Effector memory CD8-positive, alpha-beta T cell (primary cell): ENCODE measurements around the gene SLCO4A1.

ENCODE experiments used
- ATAC-seq: fragments of 150-1000 bp; cut with Tn5 transposase; replicated peaks from 2 replicates; pipeline ENCODE4 v1.10.0; 2021; ENCODE audit warnings: mild to moderate bottlenecking, moderate library complexity
- DNase-seq, 3 experiments: peaks; one replicate each; pipeline ENCODE4 v3.0.0; 2021
- H3K27ac Mint-ChIP-seq, 2 donors: one replicate each; pipeline ENCODE4 v1.8.0; 2022; ENCODE audit warnings: mild to moderate bottlenecking in 2 of 2, mixed read lengths in 2 of 2, moderate library complexity in 2 of 2
- H3K27me3 Mint-ChIP-seq, 2 donors: one replicate each; pipeline ENCODE4 v1.8.0; 2022; ENCODE audit warnings: mixed read lengths in 2 of 2
- H3K36me3 Mint-ChIP-seq: one replicate; pipeline ENCODE4 v1.8.0; 2022; ENCODE audit warnings: mild to moderate bottlenecking, moderate library complexity, mixed read lengths; ENCODE audit not compliant: insufficient read depth
- H3K4me1 Mint-ChIP-seq, 2 donors: one replicate each; pipeline ENCODE4 v1.8.0; 2022; ENCODE audit warnings: low read depth in 2 of 2, mixed read lengths in 2 of 2
- H3K4me3 Mint-ChIP-seq, 2 donors: one replicate each; pipeline ENCODE4 v1.8.0; 2022; ENCODE audit warnings: mild to moderate bottlenecking in 2 of 2, mixed read lengths in 2 of 2, moderate library complexity in 2 of 2
- H3K9me3 Mint-ChIP-seq, 2 donors: one replicate each; pipeline ENCODE4 v1.8.0; 2022; ENCODE audit warnings: mixed read lengths in 2 of 2

The SLCO4A1 gene

GRCh38 chr20:62611012-62611411, 31.3 kb upstream of the SLCO4A1 start:
- Mint-ChIP-seq H3K4me1 (peaks cover 0 to 3% of the 10 kb centered on the region in 2 donors), H3K36me3 (peaks cover under 1% of the 10 kb centered on the region), H3K4me3 (no peak overlapping the region), H3K27me3 (peaks cover 8 to 15% of the 10 kb centered on the region in 2 donors), H3K9me3 (no peaks in the 10 kb centered on the region), H3K27ac (no peak overlapping the region)
- ATAC-seq (no peak), DNase-seq (no peak)

- Mint-ChIP-seq H3K27ac (no peak overlapping the region), H3K4me1 (peaks cover 2 to 3% of the 10 kb centered on the region in 2 donors), H3K9me3 (no peaks in the 10 kb centered on the region), H3K36me3 (peaks cover 2% of the 10 kb centered on the region), H3K27me3 (peaks cover 8 to 15% of the 10 kb centered on the region in 2 donors), H3K4me3 (no peak overlapping the region)
- DNase-seq (no peak), ATAC-seq (no peak)
Measured at GRCh38 chr20:62611819-62612218, 30.5 kb upstream of the SLCO4A1 start.

GRCh38 chr20:62614085-62614960, 28.0 kb upstream of the SLCO4A1 start:
- DNase-seq (no peak), ATAC-seq (no peak)
- H3K36me3 Mint-ChIP-seq: peaks cover 6% of the 10 kb centered on the region
- no peak overlapping the region for H3K4me3 Mint-ChIP-seq
- H3K9me3 Mint-ChIP-seq: no peaks in the 10 kb centered on the region
- H3K27ac Mint-ChIP-seq: peak overlapping the region in 1 of 2 donors; percentile 18
- H3K27me3 Mint-ChIP-seq: peaks cover 5 to 11% of the 10 kb centered on the region in 2 donors
- H3K4me1 Mint-ChIP-seq: peaks cover 22 to 23% of the 10 kb centered on the region in 2 donors

DNA sequence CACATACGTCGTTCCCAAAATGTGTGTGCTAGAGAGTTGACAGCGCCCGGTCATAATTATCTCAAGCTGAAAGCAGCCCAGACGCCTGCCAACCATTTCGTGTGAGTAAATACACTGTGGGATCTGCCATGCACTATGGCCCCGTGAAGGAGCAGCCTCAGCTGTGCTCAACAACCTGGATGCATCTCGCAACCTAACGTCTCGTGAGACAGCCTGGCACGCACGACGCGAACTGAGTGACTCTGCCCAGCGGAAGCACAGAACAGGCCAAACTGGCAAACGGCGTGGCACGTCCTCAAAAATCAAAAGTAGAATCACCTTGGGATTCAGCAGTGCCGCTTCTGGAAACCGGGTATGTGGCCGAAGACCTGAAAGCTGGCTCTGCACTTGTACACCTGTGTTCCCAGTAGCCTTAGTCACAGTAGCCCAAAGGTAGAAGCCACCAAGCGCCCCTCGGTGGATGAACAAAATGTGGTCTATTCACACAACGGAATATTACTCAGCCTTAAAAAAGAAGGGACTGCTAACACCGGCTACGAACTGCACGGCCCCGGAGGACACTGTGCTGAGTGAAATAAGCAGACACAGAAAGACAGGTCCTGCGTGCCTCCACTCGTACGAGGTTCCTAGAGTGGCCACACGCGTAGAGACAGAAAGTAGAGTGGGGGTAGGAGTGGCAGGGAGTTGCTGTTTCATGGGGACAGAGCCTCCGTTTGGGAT, 27.2 kb upstream of the SLCO4A1 start:
- Mint-ChIP-seq H3K36me3 (peaks cover 6% of the 10 kb centered on the region), H3K4me1 (peaks cover 22 to 23% of the 10 kb centered on the region in 2 donors)

GRCh38 chr20:62615750-62616251, 26.5 kb upstream of the SLCO4A1 start:
- Mint-ChIP-seq H3K9me3 (no peaks in the 10 kb centered on the region), H3K4me1 (peaks cover 22 to 23% of the 10 kb centered on the region in 2 donors), H3K36me3 (peaks cover 6% of the 10 kb centered on the region), H3K4me3 (no peak overlapping the region), H3K27ac (no peak overlapping the region), H3K27me3 (peaks cover 0 to 2% of the 10 kb centered on the region in 2 donors)
- DNase-seq: no peak
- ATAC-seq: no peak

More for the DNA sequence above, 27.2 kb upstream of the SLCO4A1 start:
- peaks cover 0 to 8% of the 10 kb centered on the region in 2 donors for H3K27me3 Mint-ChIP-seq
- no peak overlapping the region for H3K4me3 Mint-ChIP-seq
- no peak for ATAC-seq
- H3K9me3 Mint-ChIP-seq: no peaks in the 10 kb centered on the region
- H3K27ac Mint-ChIP-seq: no peak overlapping the region
- DNase-seq: no peak

GRCh38 chr20:62616728-62617621, 25.3 kb upstream of the SLCO4A1 start:
- H3K36me3 Mint-ChIP-seq: peaks cover 6% of the 10 kb centered on the region
- H3K27me3 Mint-ChIP-seq: no peaks in the 10 kb centered on the region
- DNase-seq (peak; percentile 47 to 66 (median 57)), ATAC-seq (peak; percentile 66)
- peaks cover 22 to 23% of the 10 kb centered on the region in 2 donors for H3K4me1 Mint-ChIP-seq
- peak overlapping the region; percentile 54 to 67 for H3K4me3 Mint-ChIP-seq
- peak overlapping the region; percentile 90 to 91 for H3K27ac Mint-ChIP-seq
- no peaks in the 10 kb centered on the region for H3K9me3 Mint-ChIP-seq

DNA sequence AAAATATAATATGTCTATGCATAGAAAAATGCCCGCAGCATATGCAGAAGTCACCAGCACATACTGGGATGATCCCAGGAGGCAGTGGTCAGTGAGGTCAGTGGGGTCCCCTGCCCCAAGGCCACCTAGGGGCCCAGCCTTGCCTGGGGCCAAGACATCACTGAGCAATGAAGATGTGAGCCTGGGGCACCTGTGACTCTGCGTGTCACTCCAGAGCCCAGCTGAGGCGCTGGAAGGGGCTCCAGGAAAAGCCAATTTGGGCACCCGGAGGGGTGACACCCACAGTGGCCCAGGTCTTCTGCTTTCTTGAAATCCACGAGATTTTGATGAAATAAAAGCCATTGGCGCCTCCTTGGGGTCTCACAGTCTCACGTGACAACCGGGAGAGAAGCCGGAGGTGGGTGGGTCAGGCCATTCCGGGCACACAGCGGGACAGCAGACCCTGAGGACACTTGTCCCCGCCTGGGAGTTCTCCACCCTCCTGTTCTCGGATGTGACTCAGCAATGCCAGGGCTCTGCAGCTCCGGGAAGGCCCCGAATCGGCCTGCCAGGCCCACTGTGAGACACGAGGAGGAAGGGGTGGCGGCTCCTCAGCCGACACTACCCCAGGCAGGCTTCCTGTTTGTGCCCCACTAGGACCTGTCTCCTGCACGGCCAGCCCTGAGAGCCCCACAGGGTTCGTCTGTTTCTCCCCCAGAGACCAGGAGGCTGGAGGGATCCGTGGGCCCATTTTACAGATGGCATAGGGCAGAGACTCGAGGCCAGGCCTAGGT, 24.4 kb upstream of the SLCO4A1 start:
- H3K4me3 Mint-ChIP-seq: peak overlapping the region; percentile 54 to 67
- ATAC-seq: peak; percentile 87
- H3K27ac Mint-ChIP-seq: peak overlapping the region; percentile 90 to 91
- peaks cover 6% of the 10 kb centered on the region for H3K36me3 Mint-ChIP-seq
- no peaks in the 10 kb centered on the region for H3K9me3 Mint-ChIP-seq
- peaks cover 22 to 23% of the 10 kb centered on the region in 2 donors for H3K4me1 Mint-ChIP-seq
- DNase-seq: peak; percentile 24 to 44 (median 42)
- no peaks in the 10 kb centered on the region for H3K27me3 Mint-ChIP-seq

DNA sequence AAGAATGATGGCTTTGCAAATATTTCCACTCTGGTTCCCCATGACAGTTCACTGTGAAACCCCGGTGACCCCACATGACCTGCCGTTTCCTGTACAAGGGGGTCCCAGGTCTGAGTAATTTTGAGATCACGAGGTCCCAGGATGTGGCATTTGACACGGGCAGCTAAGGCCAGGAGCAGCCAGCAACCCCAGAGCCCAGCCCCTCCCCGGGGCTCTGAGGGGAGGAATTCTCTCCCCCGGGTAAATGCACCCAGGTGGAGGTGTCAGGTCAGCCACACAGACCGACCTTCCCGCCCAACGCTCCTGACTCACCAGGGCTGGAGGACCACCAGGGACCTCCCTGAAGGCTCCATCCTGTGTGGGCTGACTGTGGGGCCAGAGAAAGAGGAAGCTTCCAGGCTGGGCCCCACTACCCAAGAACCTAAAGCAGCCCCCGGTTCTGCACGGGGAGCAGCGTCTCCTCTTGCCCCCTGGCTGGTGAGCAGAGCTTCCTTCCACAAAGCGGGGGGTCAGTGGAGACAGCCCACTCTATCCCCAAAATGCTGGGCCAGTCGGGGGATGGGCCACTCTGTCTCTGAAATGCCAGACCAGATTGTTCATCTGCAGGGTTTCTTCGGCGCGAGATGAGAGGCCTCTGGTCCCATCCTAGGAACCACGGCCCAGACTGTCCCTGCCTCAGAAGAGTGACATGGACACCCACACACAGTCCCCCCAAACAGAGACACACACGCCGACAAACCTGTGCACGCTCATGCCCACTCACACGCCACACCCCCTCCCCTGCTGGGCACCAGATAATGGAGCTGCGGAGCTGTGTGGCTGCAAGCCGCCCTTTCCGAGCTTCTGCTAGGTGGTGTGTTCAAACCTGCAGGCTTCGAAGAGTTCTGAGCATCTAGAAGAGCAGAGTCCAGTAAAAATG, 23.4 kb upstream of the SLCO4A1 start:
- peak overlapping the region; percentile 54 to 67 for H3K4me3 Mint-ChIP-seq
- H3K27me3 Mint-ChIP-seq: no peaks in the 10 kb centered on the region
- peaks cover 31% of the 10 kb centered on the region in 2 donors for H3K4me1 Mint-ChIP-seq
- H3K27ac Mint-ChIP-seq: peak overlapping the region; percentile 90 to 91
- ATAC-seq: peak; percentile 32
- DNase-seq: no peak
- no peaks in the 10 kb centered on the region for H3K9me3 Mint-ChIP-seq
- H3K36me3 Mint-ChIP-seq: peaks cover 6% of the 10 kb centered on the region

GRCh38 chr20:62620625-62621024, 21.7 kb upstream of the SLCO4A1 start:
- ATAC-seq (no peak), DNase-seq (no peak)
- Mint-ChIP-seq H3K27ac (no peak overlapping the region), H3K4me3 (no peak overlapping the region), H3K9me3 (no peaks in the 10 kb centered on the region), H3K36me3 (peaks cover 6% of the 10 kb centered on the region), H3K4me1 (peaks cover 31 to 36% of the 10 kb centered on the region in 2 donors), H3K27me3 (no peaks in the 10 kb centered on the region)

- Mint-ChIP-seq H3K27me3 (no peaks in the 10 kb centered on the region), H3K36me3 (peaks cover 4% of the 10 kb centered on the region), H3K27ac (peak overlapping the region; percentile 77 to 80), H3K4me3 (peak overlapping the region in 1 of 2 donors; percentile 35), H3K4me1 (peaks cover 31 to 34% of the 10 kb centered on the region in 2 donors), H3K9me3 (no peaks in the 10 kb centered on the region)
- DNase-seq (no peak), ATAC-seq (no peak)
Measured at GRCh38 chr20:62621251-62622110, 20.8 kb upstream of the SLCO4A1 start.
